HG03095 (cell line): Measurements from ENCODE around the gene NUCB1.
A peak's percentile ranks its signal among the peaks of the same experiment; 100 is the strongest.

Experiments
- ATAC-seq: cut with Tn5 transposase; IDR thresholded peaks from one replicate; pipeline ENCODE4 v1.9.1; 2021; ENCODE audit warnings: moderate library complexity; ENCODE audit not compliant: unreplicated experiment

NUCB1 gene

DNA sequence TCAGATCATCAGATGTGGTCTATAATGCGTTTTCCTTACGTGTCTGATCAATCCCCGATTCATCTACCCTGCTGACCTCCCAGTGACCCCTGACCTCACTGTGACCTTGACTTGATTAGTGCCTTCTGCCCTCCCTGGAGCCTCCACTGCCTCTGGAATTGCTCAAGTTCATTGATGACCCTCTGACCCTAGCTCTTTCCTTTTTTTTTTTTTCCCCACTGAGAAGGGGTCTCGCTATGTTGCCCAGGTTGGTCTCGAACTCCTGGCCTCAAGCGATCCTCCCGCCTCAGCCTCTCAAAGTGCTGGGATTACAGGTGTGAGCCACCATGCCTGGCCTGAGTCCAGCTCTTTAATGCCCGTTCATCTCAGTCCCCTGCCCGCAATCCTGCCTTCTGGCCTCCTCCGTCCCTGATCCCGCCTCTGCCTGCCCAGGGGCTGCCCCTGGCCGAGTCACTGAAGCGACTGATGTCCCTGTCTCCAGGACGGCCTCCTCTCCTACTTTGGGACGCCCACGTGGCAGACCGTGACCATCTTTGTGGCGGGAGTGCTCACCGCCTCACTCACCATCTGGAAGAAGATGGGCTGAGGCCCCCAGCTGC, 61.0 kb downstream of the NUCB1 start:
- ATAC-seq = no peak

DNA sequence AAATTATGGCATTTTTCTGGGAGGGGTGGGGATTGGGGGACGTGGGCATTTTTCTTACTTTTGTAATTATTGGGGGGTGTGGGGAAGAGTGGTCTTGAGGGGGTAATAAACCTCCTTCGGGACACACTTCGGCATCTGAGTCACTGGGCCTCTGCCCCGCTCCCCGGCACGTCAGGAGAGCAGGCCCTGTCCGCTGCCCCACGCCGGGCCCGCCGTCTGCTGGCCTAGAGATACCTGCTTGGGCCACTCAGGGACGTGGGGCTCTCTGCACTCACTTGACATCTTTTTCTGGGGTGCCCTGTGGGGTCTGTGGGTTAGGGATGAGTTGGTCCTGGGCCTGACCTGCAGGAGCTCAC, 61.5 kb downstream of the NUCB1 start:
- ATAC-seq = no peak

DNA sequence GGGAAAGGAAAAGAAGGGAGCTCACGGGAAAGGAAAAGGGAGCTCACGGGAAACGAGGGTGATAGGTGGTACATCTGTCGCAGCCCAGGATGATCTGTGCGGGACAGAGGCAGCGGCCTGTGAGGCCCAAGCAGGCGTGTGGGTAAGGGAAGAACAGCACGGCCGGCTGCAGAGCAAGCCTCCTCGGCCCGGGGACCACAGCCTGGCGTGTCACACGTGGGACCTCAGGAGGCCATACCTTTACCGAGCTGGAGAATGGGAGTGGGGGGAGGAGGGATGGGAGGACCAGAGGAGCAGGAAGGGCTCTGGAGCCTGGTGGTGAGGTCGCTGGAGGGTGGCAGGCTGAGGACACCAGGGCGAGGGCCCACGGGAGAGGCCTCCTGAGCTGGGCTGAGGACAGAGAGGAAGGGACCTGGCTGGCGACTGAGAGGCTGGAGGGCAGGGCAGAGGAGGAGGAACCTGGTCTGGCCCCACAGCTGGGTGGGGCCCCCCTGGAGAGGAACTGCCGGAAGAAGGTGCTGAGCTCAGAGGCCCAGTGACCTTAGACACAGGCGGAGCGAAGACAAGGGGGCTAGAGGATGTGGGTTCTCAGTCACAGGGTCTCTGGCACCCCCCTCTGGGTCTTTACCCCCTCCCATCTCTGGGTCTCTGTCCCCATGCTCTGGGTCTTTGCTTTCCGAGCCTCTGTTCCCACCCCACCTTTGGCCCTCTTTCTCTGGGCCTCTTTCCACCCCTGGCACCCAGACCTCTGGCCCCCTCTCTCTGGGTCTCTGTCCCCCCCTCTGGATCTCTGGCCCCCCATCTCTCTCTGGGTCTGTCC, 62.1 kb downstream of the NUCB1 start:
- peak; percentile 39 for ATAC-seq

DNA sequence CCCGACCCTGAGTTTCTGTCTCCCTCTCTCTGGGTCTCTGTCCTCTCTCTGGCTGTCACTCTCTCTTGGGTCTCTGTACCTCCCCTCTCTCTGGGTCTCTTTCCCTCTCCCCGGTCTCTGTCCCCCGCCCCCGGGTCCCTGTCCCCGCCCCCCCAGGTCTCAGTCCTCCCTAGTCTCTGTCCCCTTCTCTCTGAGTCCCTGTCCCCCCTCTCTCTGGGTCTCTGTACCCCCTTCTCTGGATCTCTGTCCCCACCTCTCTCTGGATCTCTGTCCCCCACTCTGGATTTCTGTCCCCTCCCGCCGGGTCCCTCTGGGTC, 62.7 kb downstream of the NUCB1 start:
- ATAC-seq = no peak

DNA sequence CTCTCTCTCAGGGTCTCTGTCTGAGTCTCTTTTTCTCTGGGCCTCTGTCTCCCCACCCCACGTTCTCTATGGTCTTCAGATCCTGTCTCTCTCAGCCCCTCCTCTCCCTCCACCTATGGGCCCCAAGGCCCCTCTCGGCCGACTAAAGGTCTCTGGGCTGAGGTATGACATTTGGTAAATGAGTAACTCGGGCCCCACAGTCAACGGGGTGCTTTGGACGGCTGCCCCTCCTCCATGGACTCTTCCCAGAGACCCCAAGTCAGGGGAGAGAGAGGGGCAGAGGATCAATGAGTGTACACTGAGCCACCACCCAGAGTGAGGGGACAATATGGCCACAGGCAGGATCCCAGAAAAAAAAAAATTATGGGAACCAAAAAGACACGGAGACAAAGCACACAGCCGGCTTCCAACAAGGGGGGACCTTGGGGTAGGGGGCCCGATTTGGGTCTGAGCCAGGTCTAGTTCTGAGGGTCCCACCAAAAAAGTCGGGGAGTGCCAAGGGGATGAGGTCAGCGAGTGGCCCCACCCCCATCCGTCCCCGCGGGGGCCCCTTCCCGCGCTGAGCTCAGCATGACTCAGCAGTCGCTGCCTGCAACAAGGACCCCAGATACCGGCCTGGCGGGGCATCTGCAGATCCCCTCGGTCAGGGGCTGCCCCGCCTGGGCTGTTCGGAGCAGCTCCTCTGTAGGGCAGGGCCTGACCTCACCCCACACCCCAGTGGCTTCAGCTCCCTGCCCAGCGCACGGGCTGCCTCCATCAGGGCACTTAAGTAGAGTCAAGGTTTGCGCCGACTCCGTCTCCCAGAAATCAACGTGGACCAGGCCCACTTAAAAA, 63.5 kb downstream of the NUCB1 start:
- ATAC-seq = no peak

DNA sequence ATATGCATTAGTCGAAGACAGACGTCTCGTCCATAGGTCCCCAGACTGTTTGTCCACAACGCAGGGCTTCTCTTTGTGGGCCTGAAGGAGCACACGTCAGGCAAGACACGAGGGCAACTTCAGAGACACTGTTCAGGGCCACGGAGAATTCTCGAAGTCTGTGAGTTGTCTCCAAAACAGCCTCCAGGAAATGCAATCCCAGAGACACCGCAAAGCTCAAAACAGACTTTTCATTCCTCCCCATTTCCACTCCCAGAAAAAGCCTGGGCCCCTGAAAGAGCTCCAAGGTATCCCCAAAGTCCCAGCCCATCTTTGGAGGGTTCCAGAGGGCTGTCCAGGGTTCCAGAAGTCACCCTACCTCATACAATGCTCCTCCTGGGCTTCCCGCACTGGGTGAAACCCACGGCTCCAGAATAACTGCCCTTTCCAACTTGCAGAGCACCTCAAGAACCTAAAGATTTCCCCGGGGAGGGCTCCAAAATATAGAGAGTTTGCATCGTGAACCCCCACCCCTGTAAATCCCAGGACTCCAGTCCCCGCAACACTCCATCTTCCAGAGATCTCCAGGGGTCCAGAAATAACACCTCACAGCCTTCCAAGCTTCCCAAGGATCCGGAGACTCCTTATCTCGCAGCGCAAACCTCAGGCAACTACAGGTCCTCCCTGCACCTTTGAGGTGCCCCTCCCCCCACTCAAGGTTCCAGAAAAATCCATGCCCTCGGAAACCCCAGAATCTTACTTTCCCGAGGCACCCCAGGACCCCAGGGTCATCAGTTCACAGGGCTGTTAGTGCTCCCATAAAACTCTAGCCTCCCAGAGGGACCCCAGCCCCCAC, 64.3 kb downstream of the NUCB1 start:
- ATAC-seq = no peak

DNA sequence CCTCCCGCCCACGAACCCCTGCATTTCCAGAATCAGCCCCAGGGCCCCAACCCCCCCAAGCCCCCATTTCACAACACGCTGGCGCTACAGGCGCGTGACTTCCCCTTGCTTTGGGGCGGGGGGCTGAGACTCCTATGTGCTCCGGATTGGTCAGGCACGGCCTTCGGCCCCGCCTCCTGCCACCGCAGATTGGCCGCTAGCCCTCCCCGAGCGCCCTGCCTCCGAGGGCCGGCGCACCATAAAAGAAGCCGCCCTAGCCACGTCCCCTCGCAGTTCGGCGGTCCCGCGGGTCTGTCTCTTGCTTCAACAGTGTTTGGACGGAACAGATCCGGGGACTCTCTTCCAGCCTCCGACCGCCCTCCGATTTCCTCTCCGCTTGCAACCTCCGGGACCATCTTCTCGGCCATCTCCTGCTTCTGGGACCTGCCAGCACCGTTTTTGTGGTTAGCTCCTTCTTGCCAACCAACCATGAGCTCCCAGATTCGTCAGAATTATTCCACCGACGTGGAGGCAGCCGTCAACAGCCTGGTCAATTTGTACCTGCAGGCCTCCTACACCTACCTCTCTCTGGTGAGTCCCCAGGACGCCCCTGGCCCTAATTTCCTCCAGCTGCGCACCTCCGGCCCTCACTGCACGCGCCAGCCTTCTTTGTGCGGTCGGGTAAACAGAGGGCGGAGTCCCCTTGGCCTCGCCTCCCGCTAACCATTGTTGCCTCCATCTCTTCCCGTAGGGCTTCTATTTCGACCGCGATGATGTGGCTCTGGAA, 65.1 kb downstream of the NUCB1 start, which contains the start of gene FTL:
Gene FTL, plus strand, starts transcription at position 270 of the 766 bp plus-strand sequence. Its CDS starts 199 bp downstream, at position 469.
- peak; percentile 34 for ATAC-seq

DNA sequence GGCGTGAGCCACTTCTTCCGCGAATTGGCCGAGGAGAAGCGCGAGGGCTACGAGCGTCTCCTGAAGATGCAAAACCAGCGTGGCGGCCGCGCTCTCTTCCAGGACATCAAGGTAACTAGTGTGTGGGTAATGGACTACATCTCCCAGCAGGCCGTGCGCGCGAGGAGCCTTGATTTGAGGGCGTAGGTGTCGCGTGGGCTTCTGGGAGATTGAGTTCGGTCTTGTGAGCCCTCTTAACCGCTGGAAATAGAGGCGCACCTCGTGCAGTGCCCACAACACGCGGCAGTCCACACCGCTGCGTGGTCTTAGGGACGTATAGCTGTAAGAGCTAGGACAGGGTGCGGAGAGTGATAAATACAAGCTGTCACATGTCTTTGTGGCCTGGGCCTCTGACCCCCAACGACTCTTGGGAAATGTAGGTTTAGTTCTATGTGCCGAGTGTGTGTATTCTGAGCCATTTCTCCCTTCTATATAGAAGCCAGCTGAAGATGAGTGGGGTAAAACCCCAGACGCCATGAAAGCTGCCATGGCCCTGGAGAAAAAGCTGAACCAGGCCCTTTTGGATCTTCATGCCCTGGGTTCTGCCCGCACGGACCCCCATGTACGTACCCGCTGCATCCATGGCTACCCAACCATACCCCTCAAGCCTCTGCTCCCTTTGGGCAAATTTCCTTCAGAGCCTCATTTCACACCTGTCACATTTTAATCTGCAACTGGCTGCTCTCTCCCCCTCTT, 65.9 kb downstream of the NUCB1 start:
- no peak for ATAC-seq

DNA sequence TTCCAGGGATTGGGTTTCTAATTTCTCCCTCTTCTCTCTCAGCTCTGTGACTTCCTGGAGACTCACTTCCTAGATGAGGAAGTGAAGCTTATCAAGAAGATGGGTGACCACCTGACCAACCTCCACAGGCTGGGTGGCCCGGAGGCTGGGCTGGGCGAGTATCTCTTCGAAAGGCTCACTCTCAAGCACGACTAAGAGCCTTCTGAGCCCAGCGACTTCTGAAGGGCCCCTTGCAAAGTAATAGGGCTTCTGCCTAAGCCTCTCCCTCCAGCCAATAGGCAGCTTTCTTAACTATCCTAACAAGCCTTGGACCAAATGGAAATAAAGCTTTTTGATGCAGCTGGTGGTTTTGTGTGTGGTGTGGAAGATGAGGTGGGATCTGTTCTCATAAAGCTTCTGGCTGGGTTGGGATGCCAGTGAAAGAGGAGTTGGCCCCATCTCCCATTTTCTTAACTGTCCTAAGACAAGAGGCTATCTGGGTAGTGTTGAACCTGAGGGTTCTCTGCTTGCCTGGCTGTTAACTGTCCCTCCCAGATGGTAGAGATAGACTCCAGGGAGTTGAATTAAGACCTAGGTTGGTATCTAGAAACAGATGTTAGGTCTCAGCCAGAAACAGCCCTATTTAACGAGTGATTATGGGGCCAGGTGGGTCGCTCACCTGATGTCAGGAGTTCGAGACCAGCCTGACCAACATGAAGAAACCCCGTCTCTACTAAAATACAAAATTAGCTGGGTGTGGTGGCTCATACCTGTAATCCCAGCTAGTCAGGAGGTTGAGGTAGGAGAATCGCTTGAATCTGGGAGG, 66.6 kb downstream of the NUCB1 start:
- ATAC-seq = no peak

DNA sequence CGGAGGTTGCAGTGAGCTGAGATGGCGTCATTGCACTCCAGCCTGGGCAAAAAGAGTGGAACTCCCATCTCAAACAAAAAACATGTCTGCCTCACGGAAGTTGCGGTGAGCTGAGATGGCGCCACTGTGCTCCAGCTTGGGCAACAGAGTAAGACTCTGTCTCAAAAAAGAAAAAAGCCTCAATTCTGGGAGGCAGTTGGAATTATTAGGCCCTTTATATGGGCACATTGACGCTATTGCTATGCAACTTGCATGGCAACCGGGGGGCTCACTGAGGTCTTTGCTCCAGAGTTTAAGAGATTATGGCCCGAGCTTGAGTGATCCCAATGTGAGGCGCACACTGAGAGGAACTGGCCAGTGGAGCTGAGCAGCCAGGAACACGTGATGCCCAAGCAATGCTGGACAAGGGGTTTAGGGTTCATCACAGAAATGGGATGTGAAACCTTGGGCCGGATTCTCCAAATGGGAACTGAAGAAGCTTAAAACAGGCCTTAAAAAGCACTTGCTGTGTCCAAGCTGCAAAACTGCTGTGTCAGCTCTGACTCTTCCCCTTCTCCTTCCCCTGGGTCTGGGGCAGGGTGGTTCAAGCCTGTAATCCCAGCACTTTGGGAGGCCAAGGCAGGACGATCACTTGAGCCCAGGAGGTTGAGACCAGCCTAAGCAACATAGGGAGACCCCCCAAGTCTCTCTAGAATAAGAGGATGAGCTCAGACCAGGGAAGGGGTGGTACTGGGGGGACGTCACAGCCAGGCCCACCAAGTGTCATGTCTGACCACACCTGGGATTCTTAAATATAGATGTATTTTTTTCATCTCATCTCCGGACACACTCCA, 67.5 kb downstream of the NUCB1 start:
- no peak for ATAC-seq

DNA sequence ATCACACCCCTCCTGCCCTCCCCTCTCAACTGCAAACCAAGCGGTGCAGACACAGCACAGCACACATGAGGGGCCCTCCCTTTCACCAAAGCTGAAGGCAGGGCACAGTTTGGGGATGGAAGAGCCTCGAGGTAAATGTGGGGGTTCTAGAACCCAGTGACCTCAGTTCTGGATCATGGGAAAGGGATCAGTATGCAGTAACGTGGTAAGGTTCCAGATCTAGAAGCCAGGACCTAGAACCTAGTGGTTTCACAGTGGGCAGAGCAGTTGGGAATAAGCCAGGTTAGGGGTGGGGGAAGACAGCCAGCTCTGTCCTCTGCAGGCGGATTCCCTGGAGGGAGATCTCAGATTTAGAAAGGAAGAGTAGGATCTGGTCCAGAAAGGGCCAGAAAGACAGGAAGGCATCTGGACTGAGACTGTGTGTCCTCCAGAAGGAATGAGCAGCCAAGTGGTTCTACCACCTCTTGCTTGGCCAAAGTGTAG, 68.1 kb downstream of the NUCB1 start:
- ATAC-seq = no peak

DNA sequence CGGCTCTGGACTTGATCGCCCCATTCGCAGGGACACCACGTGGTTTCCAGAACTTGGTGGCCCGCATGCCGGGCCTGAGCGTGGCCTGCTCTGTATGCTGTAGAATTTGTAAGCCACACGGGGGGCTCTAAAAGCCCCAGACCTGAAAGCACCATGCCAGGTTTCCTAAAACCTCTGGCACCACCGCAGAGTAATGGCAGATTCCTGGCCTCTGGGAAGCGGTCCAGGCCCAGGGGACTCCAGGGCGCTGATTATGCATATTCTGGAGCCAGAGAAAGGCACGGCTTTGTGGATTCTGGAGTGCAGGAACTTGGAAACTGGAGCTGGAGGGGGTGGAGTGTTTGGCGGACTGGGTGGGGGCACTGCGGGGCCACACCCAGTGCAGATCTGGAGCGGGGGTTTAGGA, 68.7 kb downstream of the NUCB1 start:
- ATAC-seq = no peak

DNA sequence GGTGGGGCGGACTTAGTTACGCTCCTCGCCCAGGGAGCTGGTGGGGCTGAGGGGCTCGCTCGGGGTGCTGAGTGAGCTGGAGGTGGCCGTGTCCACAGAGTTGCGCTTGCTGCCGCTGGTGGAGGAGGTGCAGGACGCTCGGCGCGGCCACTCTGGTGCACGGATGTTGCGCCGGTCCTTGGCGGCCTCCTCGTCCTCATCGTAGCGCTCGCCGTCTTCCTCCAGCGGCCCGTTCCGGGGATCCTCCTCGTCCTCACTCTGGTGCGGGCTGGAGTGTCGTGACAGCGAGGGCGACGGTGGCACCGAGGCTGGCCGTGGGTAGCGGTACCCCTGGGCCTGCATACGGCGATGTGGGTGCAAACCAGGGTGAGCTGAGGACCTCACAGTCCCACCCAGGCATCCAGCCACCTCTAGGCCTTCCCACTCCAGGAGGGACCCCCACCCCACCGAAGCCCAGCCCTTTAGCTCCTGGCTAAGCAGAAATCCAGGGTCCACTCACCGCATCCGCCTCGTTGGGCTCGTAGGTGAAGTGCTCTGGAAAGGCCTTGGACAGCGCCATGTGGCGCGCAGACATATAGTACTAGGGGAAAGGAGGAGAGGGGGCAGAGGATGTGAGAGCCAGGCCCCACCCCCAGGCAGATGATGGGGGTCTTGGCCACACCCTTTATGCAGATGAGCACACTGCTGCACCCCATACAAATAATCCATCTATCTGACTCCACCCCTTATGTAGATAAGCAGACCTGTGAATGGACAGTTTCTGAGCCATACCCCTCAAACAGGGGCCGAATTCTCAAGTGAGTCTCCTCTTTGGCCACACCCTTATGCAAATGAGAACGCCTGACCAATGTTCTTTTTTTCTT, 69.4 kb downstream of the NUCB1 start:
- no peak for ATAC-seq

DNA sequence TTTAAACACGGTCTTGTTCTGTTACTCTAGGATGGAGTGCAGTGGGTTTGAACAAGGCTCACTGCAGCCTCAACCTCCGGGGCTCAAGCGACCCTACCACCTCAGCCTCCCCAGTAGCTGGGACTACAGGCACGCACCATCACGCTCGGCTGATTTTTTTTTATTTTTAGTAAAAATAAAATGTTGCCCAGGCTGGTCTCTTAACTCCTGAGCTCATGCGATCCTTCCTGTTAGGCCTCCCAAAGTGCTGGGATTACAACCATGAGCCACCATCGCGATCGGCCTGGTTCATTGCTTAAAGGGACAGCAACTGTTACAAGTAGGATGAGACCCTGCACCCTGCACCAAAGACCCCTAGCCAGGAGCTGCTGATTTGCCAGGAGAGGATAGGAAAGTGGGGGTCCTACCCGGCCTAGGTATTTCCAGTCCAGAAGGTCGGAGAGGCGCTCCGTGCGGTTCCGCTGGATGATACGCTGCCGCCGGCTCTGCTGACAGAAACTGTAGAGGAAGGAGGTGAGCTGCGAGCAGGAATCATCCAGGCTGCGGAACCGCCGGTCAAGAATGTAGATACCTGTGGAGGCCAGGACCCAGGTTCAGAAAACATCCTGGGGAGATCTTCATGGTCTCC, 70.1 kb downstream of the NUCB1 start:
- ATAC-seq = no peak

DNA sequence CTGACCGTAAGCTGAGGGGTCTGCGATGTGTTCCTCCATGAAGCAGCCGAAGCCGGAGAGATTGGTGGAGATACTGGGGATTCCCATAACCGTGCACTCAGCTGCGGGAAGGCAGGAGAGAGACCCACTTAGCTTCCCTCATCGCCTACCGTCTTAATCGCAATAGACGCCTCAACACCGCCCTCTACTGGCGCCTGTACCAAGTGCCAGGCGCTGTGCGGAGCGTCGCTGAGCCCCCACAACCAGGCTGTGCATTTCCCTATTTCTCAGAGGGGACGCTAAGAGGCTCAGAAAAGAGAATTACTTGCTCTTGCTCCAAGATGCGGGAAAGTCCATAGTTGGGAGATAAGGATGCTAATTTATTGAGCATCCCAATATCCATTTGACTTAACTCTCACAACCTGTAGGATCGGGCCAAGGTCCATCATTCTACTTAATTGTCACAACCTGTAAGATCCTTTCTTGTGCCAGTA, 70.8 kb downstream of the NUCB1 start:
- ATAC-seq = no peak
